Measurements from ENCODE around the gene COL9A3.

DNA sequence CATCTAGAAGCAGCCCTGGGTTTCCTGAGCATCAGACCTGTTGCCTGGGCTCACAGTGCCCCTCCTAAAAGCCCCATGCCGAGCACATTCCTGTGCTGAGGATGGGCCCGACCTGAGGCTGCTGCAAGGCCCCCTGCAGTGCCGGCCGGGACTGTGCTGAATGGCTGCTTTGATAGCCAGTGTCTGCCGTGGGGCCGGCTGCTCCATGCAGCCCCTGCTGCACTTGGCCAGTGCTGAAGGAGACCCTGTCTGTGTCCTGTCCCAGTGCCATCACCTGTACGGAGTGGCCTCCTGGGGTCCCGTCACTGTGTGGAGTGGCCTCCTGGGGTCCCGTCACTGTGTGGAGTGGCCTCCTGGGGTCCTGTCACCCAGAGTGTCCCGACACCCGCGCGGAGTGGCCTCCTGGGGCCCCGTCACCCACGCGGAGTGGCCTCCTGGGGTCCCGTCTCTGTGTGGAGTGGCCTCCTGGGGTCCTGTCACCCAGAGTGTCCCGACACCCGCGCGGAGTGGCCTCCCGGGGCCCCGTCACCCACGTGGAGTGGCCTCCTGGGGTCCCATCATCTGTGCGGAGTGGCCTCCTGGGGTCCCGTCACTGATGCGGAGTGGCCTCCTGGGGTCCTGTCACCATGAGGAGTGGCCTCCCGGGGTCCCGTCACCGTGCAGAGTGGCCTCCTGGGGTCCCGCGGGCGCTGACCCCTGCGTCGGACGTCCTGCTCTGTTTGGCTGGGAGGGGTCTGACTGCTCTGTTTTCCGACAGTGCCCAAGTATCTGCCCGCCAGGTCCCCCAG, 7.0 kb downstream of the COL9A3 start:
- TF ChIP-seq, protein P1, sequence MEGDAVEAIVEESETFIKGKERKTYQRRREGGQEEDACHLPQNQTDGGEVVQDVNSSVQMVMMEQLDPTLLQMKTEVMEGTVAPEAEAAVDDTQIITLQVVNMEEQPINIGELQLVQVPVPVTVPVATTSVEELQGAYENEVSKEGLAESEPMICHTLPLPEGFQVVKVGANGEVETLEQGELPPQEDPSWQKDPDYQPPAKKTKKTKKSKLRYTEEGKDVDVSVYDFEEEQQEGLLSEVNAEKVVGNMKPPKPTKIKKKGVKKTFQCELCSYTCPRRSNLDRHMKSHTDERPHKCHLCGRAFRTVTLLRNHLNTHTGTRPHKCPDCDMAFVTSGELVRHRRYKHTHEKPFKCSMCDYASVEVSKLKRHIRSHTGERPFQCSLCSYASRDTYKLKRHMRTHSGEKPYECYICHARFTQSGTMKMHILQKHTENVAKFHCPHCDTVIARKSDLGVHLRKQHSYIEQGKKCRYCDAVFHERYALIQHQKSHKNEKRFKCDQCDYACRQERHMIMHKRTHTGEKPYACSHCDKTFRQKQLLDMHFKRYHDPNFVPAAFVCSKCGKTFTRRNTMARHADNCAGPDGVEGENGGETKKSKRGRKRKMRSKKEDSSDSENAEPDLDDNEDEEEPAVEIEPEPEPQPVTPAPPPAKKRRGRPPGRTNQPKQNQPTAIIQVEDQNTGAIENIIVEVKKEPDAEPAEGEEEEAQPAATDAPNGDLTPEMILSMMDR (conservative IDR thresholded peaks at IDR 0.05): no peak
- no peak for TF ChIP-seq EZH2 (IDR thresholded peaks at IDR 0.05; ENCODE audit: low read depth)

All from PC-9 (cell line).